Measurements from ENCODE around the gene GPR89B.
A peak's percentile ranks its signal among the peaks of the same experiment; 100 is the strongest.
"Not testable (repeated sequence)": the region's sequence is repeated elsewhere in the genome, so short reads cannot be mapped to it uniquely, and the experiment has no call there.

GPR89B gene

GRCh38 chr1:147928236-147929132 lies at the start of gene GPR89B:
TSS of gene GPR89B (plus strand) at chr1:147928420. CDS start at chr1:147928537, 117 bp downstream.
- DNase-seq, result peak; percentile 93

- no peak for DNase-seq
Observed at GRCh38 chr1:147879911-147880310, 48.3 kb upstream of the GPR89B start.

GRCh38 chr1:147882535-147882934 lies 45.7 kb upstream of the GPR89B start:
- DNase-seq, result no peak

GRCh38 chr1:147890177-147890790 lies 37.9 kb upstream of the GPR89B start:
- peak; percentile 85 for DNase-seq

GRCh38 chr1:147891088-147891487 lies 37.1 kb upstream of the GPR89B start:
- DNase-seq, result no peak

GRCh38 chr1:147892216-147892615 lies 36.0 kb upstream of the GPR89B start:
- DNase-seq, result no peak

GRCh38 chr1:147892731-147893214 lies 35.4 kb upstream of the GPR89B start:
- DNase-seq, result no peak

GRCh38 chr1:147895123-147895522 lies 33.1 kb upstream of the GPR89B start:
- DNase-seq, result no peak

GRCh38 chr1:147897029-147897752 lies 31.0 kb upstream of the GPR89B start:
- DNase-seq, result no peak

- DNase-seq, result no peak
Observed at GRCh38 chr1:147897789-147898188, 30.4 kb upstream of the GPR89B start.

- no peak for DNase-seq
Observed at GRCh38 chr1:147902253-147902845, 25.9 kb upstream of the GPR89B start, which contains the start of gene GJA8. TSS of gene GJA8 (plus strand) at chr1:147902795. CDS start at chr1:147907956, 5,161 bp downstream.

GRCh38 chr1:147904726-147905125 lies 23.5 kb upstream of the GPR89B start:
- no peak for DNase-seq

- no peak for DNase-seq
Observed at GRCh38 chr1:147907786-147908509, 20.3 kb upstream of the GPR89B start.

GRCh38 chr1:147912553-147912952 lies 15.7 kb upstream of the GPR89B start:
- DNase-seq, result no peak

- DNase-seq, result no peak
Observed at GRCh38 chr1:147913362-147913942, 14.8 kb upstream of the GPR89B start.

GRCh38 chr1:147919896-147920295 lies 8.3 kb upstream of the GPR89B start:
- no peak for DNase-seq

GRCh38 chr1:147924813-147925212 lies 3.4 kb upstream of the GPR89B start:
- DNase-seq, result no peak

GRCh38 chr1:147927215-147927614 lies 1.0 kb upstream of the GPR89B start:
- DNase-seq, result not testable (repeated sequence)

- DNase-seq, result not testable (repeated sequence)
Observed at GRCh38 chr1:147927689-147928088, 531 bp upstream of the GPR89B start.

GRCh38 chr1:147931137-147931536 lies 2.9 kb downstream of the GPR89B start:
- not testable (repeated sequence) for DNase-seq

GRCh38 chr1:147935296-147935695 lies 7.1 kb downstream of the GPR89B start:
- DNase-seq, result not testable (repeated sequence)

GRCh38 chr1:147940456-147940855 lies 12.2 kb downstream of the GPR89B start:
- not testable (repeated sequence) for DNase-seq

Measured in activated CD8-positive, alpha-beta memory T cell treated with anti-CD3 and anti-CD28 coated beads, Interleukin-2, amount 50 U/mL, for 48 hours (primary cell).